Measurements from ENCODE around the gene LHX5. TPM values are rescaled to one million over a fixed set of nuclear protein-coding genes. Genes with fewer than 3 reads are reported as not detected.

The LHX5 gene
- total RNA-seq, 1 donor = not detected

- DNase-seq (ENCODE audit: low read depth in 2 of 3, low spot score in 2 of 3) = no peak
These were observed 6.8 kb upstream of the LHX5 start for GRCh38 chr12:113478351-113479011.

GRCh38 chr12:113477842-113478215 lies 6.2 kb upstream of the LHX5 start:
- no peak for DNase-seq (ENCODE audit: low read depth in 2 of 3, low spot score in 2 of 3)

GRCh38 chr12:113477171-113477841 lies 5.6 kb upstream of the LHX5 start:
- DNase-seq (ENCODE audit: low read depth in 2 of 3, low spot score in 2 of 3) = no peak

GRCh38 chr12:113476176-113476986 lies 4.7 kb upstream of the LHX5 start:
- no peak for DNase-seq (ENCODE audit: low read depth in 2 of 3, low spot score in 2 of 3)

- no peak for DNase-seq (ENCODE audit: low read depth in 2 of 3, low spot score in 2 of 3)
These were observed 3.9 kb upstream of the LHX5 start for GRCh38 chr12:113475451-113476175.

- no peak for DNase-seq (ENCODE audit: low read depth in 2 of 3, low spot score in 2 of 3)
These were observed 3.2 kb upstream of the LHX5 start for GRCh38 chr12:113474635-113475436.

GRCh38 chr12:113473942-113474341 lies 2.3 kb upstream of the LHX5 start:
- no peak for DNase-seq (ENCODE audit: low read depth in 2 of 3, low spot score in 2 of 3)

- DNase-seq (ENCODE audit: low read depth in 2 of 3, low spot score in 2 of 3) = no peak
These were observed 1.7 kb upstream of the LHX5 start for GRCh38 chr12:113473400-113473799.

GRCh38 chr12:113472191-113473121 lies 785 bp upstream of the LHX5 start:
- no peak for DNase-seq (ENCODE audit: low read depth in 2 of 3, low spot score in 2 of 3)

- DNase-seq (ENCODE audit: low read depth in 2 of 3, low spot score in 2 of 3) = no peak
These were observed 626 bp downstream of the LHX5 start for GRCh38 chr12:113470871-113471618.

- DNase-seq (ENCODE audit: low read depth in 2 of 3, low spot score in 2 of 3) = no peak
These were observed 1.5 kb downstream of the LHX5 start for GRCh38 chr12:113469949-113470743.

- no peak for DNase-seq (ENCODE audit: low read depth in 2 of 3, low spot score in 2 of 3)
These were observed 2.3 kb downstream of the LHX5 start for GRCh38 chr12:113469224-113469948.

- DNase-seq (ENCODE audit: low read depth in 2 of 3, low spot score in 2 of 3) = no peak
These were observed 3.1 kb downstream of the LHX5 start for GRCh38 chr12:113468365-113469223.

- no peak for DNase-seq (ENCODE audit: low read depth in 2 of 3, low spot score in 2 of 3)
These were observed 3.9 kb downstream of the LHX5 start for GRCh38 chr12:113467502-113468364.

GRCh38 chr12:113467142-113467501 lies 4.5 kb downstream of the LHX5 start:
- DNase-seq (ENCODE audit: low read depth in 2 of 3, low spot score in 2 of 3) = no peak

Measured in hematopoietic multipotent progenitor cell (in vitro differentiated cells).